Right lobe of liver (tissue), 4 donors: Measurements from ENCODE around the gene GALNS.

ENCODE experiments used
- CTCF ChIP-seq, 4 donors: fragments of 200-600 bp in 3 of 4; fragments of 450-650 bp in 1 of 4; IDR thresholded peaks; one replicate each; pipeline versions ENCODE4 v1.5.1 to v1.8.0; 2016 to 2022; ENCODE audit warnings: antibody characterized with exemption in 4 of 4, mild to moderate bottlenecking in 2 of 4
- POLR2A ChIP-seq: fragments of 450-650 bp; IDR thresholded peaks from one replicate; pipeline ENCODE4 v1.6.1; 2017; ENCODE audit warnings: antibody characterized with exemption, mild to moderate bottlenecking
- donor health status: DM: no; HTN: no; CAD: no.
- donor health status: DM: no; HTN: no; CAD: no.
- donor health status: DM: no; HTN: yes; CAD: no.

DNA sequence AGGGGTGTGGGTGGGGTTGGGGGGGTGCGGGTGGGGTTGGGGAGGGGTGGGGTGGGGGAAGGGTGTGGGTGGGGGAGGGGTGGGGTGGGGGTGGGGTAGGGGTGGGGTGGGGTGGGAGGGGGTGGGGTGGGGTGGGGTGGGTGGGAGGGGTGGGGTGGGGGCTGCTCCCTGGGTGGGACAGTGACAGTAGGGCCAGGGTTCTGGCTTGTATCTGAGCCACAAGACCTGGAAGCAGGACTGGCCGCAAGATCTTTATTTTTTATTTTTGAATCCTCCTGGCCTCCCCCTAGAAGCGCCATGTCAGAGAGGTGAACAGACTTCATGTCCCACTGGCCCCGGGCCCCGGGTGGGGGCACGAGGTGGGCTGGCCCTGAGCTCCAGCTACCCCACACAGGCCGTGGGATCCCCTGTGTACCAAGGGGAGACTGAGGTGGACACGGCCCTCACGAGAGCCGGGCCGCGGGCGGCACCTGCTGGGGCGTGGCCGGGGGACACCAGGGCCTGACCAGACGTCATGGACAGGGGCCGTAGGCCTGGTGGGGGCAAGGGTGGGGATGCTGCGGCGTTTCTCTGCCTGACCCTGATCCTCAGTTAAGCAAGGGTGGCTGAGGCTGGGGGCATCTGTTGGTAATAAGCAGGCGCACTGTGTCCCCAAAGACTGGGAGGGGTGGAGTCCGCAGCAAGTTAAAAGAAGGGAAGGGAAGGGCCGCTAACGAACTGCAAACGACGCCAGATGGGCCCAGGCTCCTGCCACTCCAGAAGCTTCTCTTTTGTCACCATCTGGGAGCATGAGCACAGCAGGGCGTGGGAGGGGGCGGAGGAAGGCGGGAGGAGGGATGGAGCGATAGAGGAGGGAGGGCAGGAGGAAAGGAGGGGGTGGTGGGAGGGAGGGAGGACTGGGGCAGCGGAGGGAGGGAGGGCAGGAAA lies 32.0 kb upstream of the GALNS start:
- TF ChIP-seq POLR2A (no peak), CTCF (IDR thresholded peaks at IDR 0.05) (no peak)
